ENCODE measurements around the gene TNIP1.

The TNIP1 gene

DNA sequence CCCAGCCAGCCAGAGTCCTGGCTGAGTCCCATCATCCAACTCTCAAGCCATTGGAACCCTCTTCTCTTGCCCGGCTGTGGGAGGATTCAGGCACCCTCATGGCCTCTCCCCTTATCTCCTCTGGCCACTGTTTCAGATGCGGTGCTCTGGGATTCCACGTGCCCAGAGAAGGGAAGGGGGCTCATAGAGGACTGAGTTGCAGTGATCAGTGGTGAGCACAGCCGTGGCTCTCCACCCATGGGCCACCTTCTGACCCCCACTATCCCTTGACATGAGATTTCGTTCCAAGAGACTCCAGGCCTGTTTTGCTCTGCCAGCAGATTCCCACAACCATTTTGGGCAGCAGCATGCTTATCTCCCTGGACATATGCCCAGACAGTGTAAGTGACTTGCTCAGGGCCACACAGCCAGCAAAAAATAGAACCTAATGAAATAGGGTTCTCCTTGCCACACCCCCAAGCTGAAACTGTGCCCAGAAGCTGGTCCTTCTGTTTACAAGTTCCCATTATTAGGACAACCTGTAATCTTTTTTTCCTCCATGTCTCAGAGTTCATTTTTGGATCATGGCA, 57.7 kb downstream of the TNIP1 start:
- no peak overlapping the region for H4K12ac ChIP-seq (ENCODE audit: low read depth, low read length)
- H3K27me3 ChIP-seq (ENCODE audit: insufficient read depth, low read length): no peaks in the 10 kb centered on the region
- no peak overlapping the region for H3K4me2 ChIP-seq (ENCODE audit: low read length)
- no peak overlapping the region for H4K8ac ChIP-seq (ENCODE audit: low read depth, low read length)
- no peak overlapping the region for H3K27ac ChIP-seq (ENCODE audit: low read depth, low read length)
- no peak overlapping the region for H2AK5ac ChIP-seq (ENCODE audit: low read length)
- peaks cover 7 to 10% of the 10 kb centered on the region in 2 experiments for H3K36me3 ChIP-seq (ENCODE audit: control insufficient read depth in 1 of 2, insufficient read depth in 2 of 2, low read length in 2 of 2)
- peaks cover 2% of the 10 kb centered on the region for H3K79me1 ChIP-seq (ENCODE audit: low read length)
- no peak overlapping the region for H2BK12ac ChIP-seq (ENCODE audit: low read length)
- no peak overlapping the region for H3K9ac ChIP-seq (ENCODE audit: low read length)
- H3K4ac ChIP-seq (ENCODE audit: low read depth, low read length): no peak overlapping the region
- H2AFZ ChIP-seq (ENCODE audit: insufficient read depth, low read length, poor library complexity): no peak overlapping the region
- H3K14ac ChIP-seq (ENCODE audit: low read length): no peak overlapping the region
- no peak overlapping the region for H4K91ac ChIP-seq (ENCODE audit: low read depth, low read length)
- H3K18ac ChIP-seq (ENCODE audit: low read length): no peak overlapping the region
- H2BK120ac ChIP-seq (ENCODE audit: insufficient read depth, low read length, poor library complexity): no peak overlapping the region
- WGBS (ENCODE audit: extremely low coverage, insufficient coverage, insufficient read length): no CpG with 5 or more reads among the region's 5 CpGs
- H3K4me3 ChIP-seq (ENCODE audit: low read depth, low read length): no peak overlapping the region
- no peaks in the 10 kb centered on the region for H3K9me3 ChIP-seq (ENCODE audit: insufficient read depth, low read depth, low read length)
- no peak for DNase-seq
- H3K23ac ChIP-seq (ENCODE audit: low read length): no peak overlapping the region
- peaks cover 3 to 5% of the 10 kb centered on the region in 2 experiments for H3K4me1 ChIP-seq (ENCODE audit: control insufficient read depth in 1 of 2, insufficient read depth in 2 of 2, low read length in 2 of 2)
- H2BK5ac ChIP-seq (ENCODE audit: low read depth, low read length, poor library complexity): no peak overlapping the region
- no peaks in the 10 kb centered on the region for H3K79me2 ChIP-seq (ENCODE audit: control insufficient read depth, insufficient read depth, low read length, poor library complexity)

DNA sequence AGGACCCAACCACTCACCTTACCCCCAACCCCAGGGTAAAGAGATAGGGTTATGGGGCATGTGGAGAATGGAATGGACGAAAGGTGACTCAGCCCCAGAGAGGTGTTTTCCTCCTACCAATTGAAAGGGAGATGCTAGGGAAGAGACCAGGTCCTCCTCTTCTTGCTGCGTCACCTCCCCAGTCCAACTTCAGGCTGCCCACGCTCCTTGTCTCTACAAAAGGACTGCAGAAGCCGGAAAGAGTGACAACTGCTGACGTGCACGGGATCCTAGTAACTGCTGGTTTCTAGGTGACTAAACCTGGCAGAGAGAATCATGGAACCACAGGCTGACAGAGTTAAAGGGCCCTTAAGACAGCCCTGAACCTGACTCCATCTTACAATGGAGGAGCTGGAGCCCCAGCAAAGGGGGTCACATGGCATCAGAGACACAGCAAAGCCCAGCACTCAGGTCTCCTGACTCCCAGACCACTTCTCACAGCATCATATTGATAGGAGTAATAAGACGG, 58.3 kb downstream of the TNIP1 start:
- Histone ChIP-seq H2BK5ac (ENCODE audit: low read depth, low read length, poor library complexity) (no peak overlapping the region), H3K4me1 (ENCODE audit: control insufficient read depth in 1 of 2, insufficient read depth in 2 of 2, low read length in 2 of 2) (peaks cover 3 to 5% of the 10 kb centered on the region in 2 experiments), H2BK12ac (ENCODE audit: low read length) (no peak overlapping the region), H4K91ac (ENCODE audit: low read depth, low read length) (no peak overlapping the region), H3K79me1 (ENCODE audit: low read length) (peaks cover 2% of the 10 kb centered on the region), H3K9ac (ENCODE audit: low read length) (no peak overlapping the region), H4K8ac (ENCODE audit: low read depth, low read length) (no peak overlapping the region), H3K4me3 (ENCODE audit: low read depth, low read length) (no peak overlapping the region), H3K4ac (ENCODE audit: low read depth, low read length) (no peak overlapping the region), H3K27ac (ENCODE audit: low read depth, low read length) (no peak overlapping the region), H3K27me3 (ENCODE audit: insufficient read depth, low read length) (no peaks in the 10 kb centered on the region), H3K9me3 (ENCODE audit: insufficient read depth, low read depth, low read length) (no peaks in the 10 kb centered on the region), H3K23ac (ENCODE audit: low read length) (no peak overlapping the region), H2AK5ac (ENCODE audit: low read length) (no peak overlapping the region), H3K36me3 (ENCODE audit: control insufficient read depth in 1 of 2, insufficient read depth in 2 of 2, low read length in 2 of 2) (peaks cover 2 to 6% of the 10 kb centered on the region in 2 experiments), H3K4me2 (ENCODE audit: low read length) (no peak overlapping the region), H2AFZ (ENCODE audit: insufficient read depth, low read length, poor library complexity) (no peak overlapping the region), H3K79me2 (ENCODE audit: control insufficient read depth, insufficient read depth, low read length, poor library complexity) (no peaks in the 10 kb centered on the region), H3K14ac (ENCODE audit: low read length) (no peak overlapping the region), H4K12ac (ENCODE audit: low read depth, low read length) (no peak overlapping the region), H2BK120ac (ENCODE audit: insufficient read depth, low read length, poor library complexity) (no peak overlapping the region), H3K18ac (ENCODE audit: low read length) (no peak overlapping the region)
- DNase-seq: peak; percentile 52 to 55
- no CpG with 5 or more reads among the region's 7 CpGs for WGBS (ENCODE audit: extremely low coverage, insufficient coverage, insufficient read length)

DNA sequence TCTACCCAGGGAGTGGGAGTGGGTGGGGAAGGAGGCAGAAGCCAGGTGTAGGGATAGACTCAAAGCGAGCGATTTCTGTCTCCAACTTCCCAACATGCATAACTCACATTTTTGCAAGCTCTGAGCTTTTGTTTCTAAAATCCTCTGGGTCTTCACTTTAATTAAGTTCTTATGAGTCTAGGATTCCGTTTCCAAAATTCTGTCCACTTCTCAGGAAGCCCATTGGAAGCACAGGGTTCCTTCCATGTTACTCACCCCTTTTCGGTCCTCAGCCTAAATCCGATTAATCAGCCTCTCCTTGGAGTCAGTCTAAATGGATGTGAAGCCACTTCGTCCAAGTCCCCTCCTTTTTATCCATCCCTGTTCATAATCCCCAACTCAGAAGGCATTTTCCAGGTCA, 59.1 kb downstream of the TNIP1 start:
- no peak overlapping the region for H3K4ac ChIP-seq (ENCODE audit: low read depth, low read length)
- whole genome bisulfite sequencing (ENCODE audit: extremely low coverage, insufficient coverage, insufficient read length): no CpG with 5 or more reads among the region's 6 CpGs
- H3K9me3 ChIP-seq (ENCODE audit: insufficient read depth, low read depth, low read length): no peaks in the 10 kb centered on the region
- H3K14ac ChIP-seq (ENCODE audit: low read length): no peak overlapping the region
- H3K27me3 ChIP-seq (ENCODE audit: insufficient read depth, low read length): no peaks in the 10 kb centered on the region
- no peak overlapping the region for H2BK5ac ChIP-seq (ENCODE audit: low read depth, low read length, poor library complexity)
- no peak overlapping the region for H2AFZ ChIP-seq (ENCODE audit: insufficient read depth, low read length, poor library complexity)
- no peak overlapping the region for H4K8ac ChIP-seq (ENCODE audit: low read depth, low read length)
- H3K79me2 ChIP-seq (ENCODE audit: control insufficient read depth, insufficient read depth, low read length, poor library complexity): no peaks in the 10 kb centered on the region
- H3K79me1 ChIP-seq (ENCODE audit: low read length): peaks cover 2% of the 10 kb centered on the region
- no peak for DNase-seq
- H3K4me3 ChIP-seq (ENCODE audit: low read depth, low read length): no peak overlapping the region
- no peak overlapping the region for H4K91ac ChIP-seq (ENCODE audit: low read depth, low read length)
- no peak overlapping the region for H4K12ac ChIP-seq (ENCODE audit: low read depth, low read length)
- H3K18ac ChIP-seq (ENCODE audit: low read length): no peak overlapping the region
- no peak overlapping the region for H3K23ac ChIP-seq (ENCODE audit: low read length)
- H3K9ac ChIP-seq (ENCODE audit: low read length): no peak overlapping the region
- peaks cover 0 to 5% of the 10 kb centered on the region in 2 experiments for H3K36me3 ChIP-seq (ENCODE audit: control insufficient read depth in 1 of 2, insufficient read depth in 2 of 2, low read length in 2 of 2)
- no peak overlapping the region for H3K27ac ChIP-seq (ENCODE audit: low read depth, low read length)
- H3K4me1 ChIP-seq (ENCODE audit: control insufficient read depth in 1 of 2, insufficient read depth in 2 of 2, low read length in 2 of 2): peaks cover 3 to 5% of the 10 kb centered on the region in 2 experiments
- no peak overlapping the region for H2AK5ac ChIP-seq (ENCODE audit: low read length)
- H2BK12ac ChIP-seq (ENCODE audit: low read length): no peak overlapping the region
- H2BK120ac ChIP-seq (ENCODE audit: insufficient read depth, low read length, poor library complexity): no peak overlapping the region
- no peak overlapping the region for H3K4me2 ChIP-seq (ENCODE audit: low read length)

DNA sequence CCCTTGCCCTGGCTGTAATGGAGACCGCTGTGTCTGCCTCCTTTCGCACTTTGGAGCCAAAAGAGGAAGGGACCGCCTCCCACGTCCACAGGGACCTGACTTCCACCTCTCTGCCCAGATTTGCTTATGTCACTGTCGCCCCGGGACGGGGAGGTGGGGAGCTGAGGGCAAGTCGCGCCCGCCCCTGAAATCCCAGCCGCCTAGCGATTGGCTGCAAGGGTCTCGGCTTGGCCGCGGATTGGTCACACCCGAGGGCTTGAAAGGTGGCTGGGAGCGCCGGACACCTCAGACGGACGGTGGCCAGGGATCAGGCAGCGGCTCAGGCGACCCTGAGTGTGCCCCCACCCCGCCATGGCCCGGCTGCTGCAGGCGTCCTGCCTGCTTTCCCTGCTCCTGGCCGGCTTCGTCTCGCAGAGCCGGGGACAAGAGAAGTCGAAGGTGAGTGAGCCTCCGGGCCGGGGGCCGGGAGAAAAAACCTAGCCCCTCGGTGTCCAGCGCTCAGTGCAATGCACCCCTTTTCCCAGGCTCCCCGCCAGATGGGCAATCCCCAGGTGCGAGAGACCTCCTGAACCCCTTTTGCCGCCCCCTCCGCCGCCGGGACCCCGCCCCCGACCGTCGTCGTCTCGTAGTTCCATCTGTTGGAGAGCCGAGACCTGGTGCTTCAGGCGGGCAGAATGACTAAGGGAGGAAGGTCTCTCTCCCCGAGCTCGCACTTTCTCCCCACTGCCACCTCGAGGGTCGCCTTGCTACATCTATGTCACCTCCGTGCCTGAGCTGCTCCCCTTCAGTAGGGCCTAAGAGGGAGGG, 60.3 kb downstream of the TNIP1 start, which contains the start of gene GPX3:
TSS of gene GPX3 (plus strand) at position 288 of the 807 bp plus-strand sequence. CDS start at position 352, 64 bp downstream.
- no CpG with 5 or more reads among the region's 54 CpGs for WGBS (ENCODE audit: extremely low coverage, insufficient coverage, insufficient read length)
- Histone ChIP-seq H2AFZ (ENCODE audit: insufficient read depth, low read length, poor library complexity) (peak within 1 kb of the TSS; percentile 9), H3K9me3 (ENCODE audit: insufficient read depth, low read depth, low read length) (no peaks in the 10 kb centered on the region), H3K4me3 (ENCODE audit: low read depth, low read length) (peak within 1 kb of the TSS; percentile 71), H3K18ac (ENCODE audit: low read length) (no peak within 1 kb of the TSS), H3K4me2 (ENCODE audit: low read length) (peak within 1 kb of the TSS; percentile 86), H3K27ac (ENCODE audit: low read depth, low read length) (no peak within 1 kb of the TSS), H3K4me1 (ENCODE audit: control insufficient read depth in 1 of 2, insufficient read depth in 2 of 2, low read length in 2 of 2) (peaks cover 3 to 5% of the 10 kb centered on the region in 2 experiments), H3K9ac (ENCODE audit: low read length) (peak within 1 kb of the TSS; percentile 14), H3K14ac (ENCODE audit: low read length) (no peak within 1 kb of the TSS), H4K12ac (ENCODE audit: low read depth, low read length) (no peak within 1 kb of the TSS), H2BK120ac (ENCODE audit: insufficient read depth, low read length, poor library complexity) (no peak within 1 kb of the TSS), H3K79me1 (ENCODE audit: low read length) (peaks cover 2% of the 10 kb centered on the region), H3K79me2 (ENCODE audit: control insufficient read depth, insufficient read depth, low read length, poor library complexity) (no peaks in the 10 kb centered on the region), H4K8ac (ENCODE audit: low read depth, low read length) (peak within 1 kb of the TSS; percentile 51), H2AK5ac (ENCODE audit: low read length) (no peak within 1 kb of the TSS), H4K91ac (ENCODE audit: low read depth, low read length) (no peak within 1 kb of the TSS), H3K4ac (ENCODE audit: low read depth, low read length) (no peak within 1 kb of the TSS), H3K23ac (ENCODE audit: low read length) (no peak within 1 kb of the TSS), H3K27me3 (ENCODE audit: insufficient read depth, low read length) (no peaks in the 10 kb centered on the region), H3K36me3 (ENCODE audit: control insufficient read depth in 1 of 2, insufficient read depth in 2 of 2, low read length in 2 of 2) (no peaks in the 10 kb centered on the region), H2BK12ac (ENCODE audit: low read length) (no peak within 1 kb of the TSS), H2BK5ac (ENCODE audit: low read depth, low read length, poor library complexity) (no peak within 1 kb of the TSS)
- DNase-seq: peak; percentile 81 to 91

All from trophoblast cell (in vitro differentiated cells and primary cell).